ENCODE results near the gene ACSL1. TPM values are rescaled to one million over a fixed set of nuclear protein-coding genes. Genes with fewer than 3 reads are reported as not detected.
"Not testable (repeated sequence)": the region's sequence is repeated elsewhere in the genome, so short reads cannot be mapped to it uniquely, and the experiment has no call there.

The ACSL1 gene
- total RNA-seq, 1 donor from 2014 or later, result 16.1 TPM

DNA sequence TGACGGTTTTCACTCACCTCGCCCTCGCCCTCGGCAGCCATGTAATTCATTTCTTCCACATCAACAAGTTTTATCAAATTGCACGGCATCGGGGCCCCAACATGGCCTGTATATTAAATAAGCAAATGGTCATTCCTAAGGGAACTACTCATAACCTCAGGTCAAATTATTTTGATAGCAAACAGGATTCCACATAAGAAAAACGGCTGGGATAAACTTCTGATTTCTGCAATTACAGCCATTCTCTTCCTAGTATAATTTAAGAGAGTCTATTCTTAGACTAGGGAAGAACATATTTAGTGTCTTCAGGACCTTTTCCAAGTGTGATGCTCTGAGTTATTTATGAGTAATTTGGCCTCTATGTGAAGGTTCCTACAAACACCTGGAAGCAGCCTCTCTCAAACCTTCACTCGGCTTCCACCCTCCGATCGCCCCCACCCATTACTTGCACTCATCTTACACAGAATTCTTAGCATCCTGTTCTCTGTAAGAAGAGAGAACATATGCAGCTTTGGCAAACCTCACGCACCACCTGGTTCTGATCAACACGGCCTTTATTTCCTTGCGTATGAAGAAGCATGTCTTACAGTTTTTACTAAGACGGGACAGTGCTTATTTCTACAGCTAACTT is 62.5 kb downstream of the ACSL1 start:
- intact Hi-C loops (cut with micrococcal nuclease), result no loop called here

DNA sequence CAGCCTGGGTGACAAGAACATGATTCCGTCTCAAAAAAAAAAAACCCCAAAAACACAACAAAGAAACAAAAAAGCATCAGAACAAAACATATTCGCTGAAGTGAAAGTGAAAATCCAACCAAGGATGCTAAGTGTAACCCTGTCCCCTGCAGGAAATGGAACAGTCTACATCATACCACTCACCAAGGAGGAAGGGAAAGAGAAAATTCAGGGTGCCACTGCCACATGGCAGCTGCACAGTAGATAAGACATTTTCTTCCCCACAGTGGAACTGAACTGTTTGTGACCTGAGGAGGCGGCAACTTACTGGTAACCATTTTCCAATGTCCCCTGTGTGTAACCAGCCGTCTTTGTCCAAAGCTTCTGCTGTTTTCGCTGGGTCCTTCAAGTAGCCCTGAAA is 63.7 kb downstream of the ACSL1 start:
- intact Hi-C loops (cut with micrococcal nuclease), result loop anchor here (1.0 kb wide), 3 partner anchors 16 to 64 kb away; partner anchors contain the start of gene CENPU

DNA sequence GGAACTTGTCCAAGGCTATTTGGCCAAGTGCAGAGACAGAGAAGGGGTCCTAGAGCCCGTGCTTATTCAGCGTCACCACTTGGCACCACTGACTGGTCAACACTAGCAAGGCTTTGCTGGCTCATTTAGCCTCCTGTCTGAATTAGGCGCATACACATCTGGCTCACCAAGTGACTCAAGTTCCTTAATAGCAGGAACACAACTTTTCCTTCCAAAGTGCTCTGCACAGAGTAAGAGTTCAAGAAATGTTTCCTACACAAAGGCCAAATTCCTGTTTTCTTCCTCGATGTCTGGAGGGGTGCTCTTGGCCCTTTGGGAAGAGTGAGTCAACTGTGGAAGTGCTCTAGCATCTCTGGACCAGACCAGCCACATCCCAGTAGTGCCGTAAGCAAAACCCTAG is 65.1 kb downstream of the ACSL1 start:
- intact Hi-C loops (cut with micrococcal nuclease), result no loop called here

DNA sequence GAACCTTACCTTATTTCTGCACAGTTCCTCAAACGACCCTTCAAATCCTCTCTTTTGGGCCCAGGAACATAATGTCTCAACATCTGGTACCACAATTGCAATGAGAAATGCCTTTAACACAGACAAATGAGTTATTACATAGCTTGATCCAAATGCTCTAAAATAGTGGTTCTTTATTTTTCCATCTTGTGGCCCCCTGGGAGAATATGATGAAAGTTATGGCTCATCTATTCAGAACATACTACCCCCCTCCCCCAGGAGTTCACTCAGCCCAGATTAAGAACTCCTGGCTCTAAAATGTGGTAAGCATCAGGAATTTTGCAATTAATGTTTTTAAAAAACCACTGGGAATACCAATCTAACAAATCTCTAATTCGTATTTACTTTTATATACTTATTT is 68.0 kb downstream of the ACSL1 start:
- intact Hi-C loops (cut with micrococcal nuclease), result no loop called here

DNA sequence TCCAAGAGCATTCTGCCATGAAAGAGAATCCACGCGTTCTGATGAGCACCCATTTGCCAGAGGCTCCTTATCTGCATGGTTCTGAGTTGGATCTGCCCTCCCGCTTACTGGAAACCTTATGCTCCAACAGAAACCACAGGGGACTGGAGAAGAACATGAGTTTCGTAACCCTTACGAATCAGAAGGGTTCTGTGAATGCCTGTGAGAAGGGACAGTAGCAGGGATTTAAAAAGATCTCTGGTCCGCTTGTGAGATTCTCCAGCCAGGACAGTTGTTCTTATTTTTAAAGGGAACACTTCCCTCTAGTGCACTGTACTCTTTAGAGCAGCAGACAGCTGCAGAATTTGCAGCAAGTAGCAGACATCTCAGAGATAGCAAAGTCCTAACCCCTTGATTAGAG is 69.4 kb downstream of the ACSL1 start:
- intact Hi-C loops (cut with micrococcal nuclease), result no loop called here

DNA sequence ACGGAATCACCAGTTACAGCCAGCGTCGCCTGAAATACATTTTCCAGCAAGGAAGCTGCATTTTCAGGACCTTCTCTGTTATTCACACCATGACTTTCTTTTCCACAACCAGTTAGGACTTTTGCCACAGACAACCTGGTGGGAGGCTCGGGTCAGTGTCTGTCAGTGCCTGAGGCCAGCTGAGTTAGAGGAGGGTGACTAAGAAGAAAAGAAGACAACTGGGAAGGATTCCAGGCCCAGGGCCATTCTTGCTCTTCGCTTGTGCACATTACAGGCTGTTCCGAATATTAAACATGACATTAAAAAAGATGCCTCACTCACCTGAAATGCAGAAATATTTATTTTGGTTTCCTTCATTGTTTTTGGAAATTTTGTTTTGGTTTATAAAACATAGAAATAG is 70.5 kb downstream of the ACSL1 start:
- intact Hi-C loops (cut with micrococcal nuclease), result no loop called here

DNA sequence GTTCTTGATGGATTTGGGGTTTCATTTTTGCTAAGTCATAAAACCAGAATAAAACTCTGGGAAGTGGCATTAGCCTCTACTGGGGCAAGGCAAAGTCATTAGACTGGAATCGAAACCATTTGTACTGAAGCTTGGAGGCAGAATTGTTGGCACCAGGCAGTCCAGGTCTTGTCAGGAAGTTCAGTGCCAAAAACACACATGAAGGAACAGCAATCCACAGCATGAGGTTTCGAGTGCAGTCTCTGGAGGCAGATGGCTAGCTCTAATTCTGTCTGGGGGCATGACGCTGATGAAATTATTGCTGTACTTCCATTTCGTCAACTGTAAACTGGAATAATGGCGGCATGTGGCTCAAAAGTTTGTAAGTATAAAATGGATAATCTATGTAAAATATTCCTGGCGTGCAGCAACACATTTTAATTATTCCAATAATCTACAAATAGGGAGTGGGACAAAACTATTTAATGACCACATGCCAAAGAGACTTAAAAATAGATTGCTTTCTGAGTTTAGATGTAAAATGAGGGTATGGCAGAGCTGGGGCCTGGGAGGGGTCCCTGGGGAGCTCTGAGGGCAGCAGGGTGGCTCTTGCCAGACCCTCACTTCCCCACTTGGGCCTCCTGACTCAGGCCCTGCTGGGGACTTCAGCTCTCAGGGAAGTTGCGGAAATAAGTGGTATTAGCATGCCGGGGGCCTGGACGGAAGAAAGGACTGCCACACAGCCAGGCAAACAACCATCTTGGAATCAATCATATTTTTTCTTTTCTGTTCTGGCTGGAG is 73.1 kb downstream of the ACSL1 start:
- intact Hi-C loops (cut with micrococcal nuclease), result no loop called here

DNA sequence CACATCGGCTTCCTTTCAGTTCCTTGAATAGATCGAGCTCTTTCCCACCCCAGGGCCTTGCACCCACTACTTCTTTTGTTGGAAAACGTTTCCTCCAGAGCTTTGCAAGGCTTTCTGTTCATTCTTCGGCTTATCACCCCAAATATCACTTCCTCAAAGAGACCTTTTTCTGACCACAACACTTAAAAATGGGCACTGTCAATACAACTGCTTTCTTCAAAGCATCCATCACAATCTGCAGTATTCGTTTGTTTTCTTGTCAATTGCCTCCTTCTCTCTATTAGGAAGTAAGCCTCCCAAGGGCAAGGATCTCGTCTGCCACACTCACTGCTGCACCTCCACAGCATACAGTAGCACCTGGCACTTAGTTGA is 74.2 kb downstream of the ACSL1 start:
- intact Hi-C loops (cut with micrococcal nuclease), result no loop called here

DNA sequence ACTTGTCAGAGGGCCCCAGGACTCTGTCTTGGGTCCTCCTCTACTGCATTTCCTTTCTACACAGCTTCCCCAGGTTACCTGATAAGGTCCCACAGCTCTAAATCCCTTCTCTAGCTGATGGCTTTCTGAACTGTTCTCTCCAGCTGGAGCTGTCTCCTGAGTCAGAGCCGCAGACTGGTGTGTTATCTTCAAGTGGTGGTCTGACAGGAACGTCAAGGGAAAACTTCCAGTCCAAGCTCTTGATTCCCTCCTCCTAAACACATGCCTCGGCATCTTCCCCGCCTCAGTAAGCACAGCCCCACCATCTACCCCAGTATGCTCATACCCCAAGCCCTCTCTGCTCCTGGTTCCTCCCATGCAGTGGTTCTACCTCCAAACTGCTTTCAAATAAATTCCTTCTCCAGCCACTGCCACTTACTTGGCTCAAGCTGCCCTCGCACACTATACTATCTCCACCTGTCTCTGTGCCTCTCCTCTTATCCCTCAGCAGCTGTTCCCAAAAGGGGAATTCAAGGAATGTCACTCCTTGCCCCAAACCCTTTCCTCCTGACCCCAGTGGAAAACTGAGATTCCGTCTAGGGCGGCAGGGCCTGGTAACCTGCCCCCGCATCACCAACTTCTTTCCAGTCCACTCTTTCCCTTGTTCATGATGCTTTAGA is 74.7 kb downstream of the ACSL1 start:
- intact Hi-C loops (cut with micrococcal nuclease), result no loop called here

DNA sequence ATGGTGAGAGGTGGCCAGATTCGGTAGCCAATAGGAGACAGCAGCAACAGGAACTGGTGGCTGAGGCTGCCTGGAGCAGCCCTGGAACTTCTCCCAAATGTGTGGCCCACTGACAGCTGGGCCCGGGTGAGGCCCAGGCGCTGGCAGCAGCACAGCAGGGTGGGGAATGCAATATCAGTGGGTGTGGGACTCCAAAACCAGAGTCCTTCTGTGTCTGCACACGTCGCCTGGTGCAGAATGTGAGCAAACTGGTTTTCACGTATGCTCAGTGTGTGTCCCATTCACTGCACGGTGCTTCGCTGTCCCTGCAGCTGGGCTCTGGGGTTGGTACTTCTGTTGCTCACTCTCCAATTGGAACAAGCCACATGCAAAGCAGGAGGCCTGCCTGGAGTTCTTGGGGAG is 77.5 kb downstream of the ACSL1 start:
- intact Hi-C loops (cut with micrococcal nuclease), result loop anchor here (5.0 to 10.0 kb wide), 2 partner anchors 234 to 387 kb away; no protein-coding TSS in a partner anchor

DNA sequence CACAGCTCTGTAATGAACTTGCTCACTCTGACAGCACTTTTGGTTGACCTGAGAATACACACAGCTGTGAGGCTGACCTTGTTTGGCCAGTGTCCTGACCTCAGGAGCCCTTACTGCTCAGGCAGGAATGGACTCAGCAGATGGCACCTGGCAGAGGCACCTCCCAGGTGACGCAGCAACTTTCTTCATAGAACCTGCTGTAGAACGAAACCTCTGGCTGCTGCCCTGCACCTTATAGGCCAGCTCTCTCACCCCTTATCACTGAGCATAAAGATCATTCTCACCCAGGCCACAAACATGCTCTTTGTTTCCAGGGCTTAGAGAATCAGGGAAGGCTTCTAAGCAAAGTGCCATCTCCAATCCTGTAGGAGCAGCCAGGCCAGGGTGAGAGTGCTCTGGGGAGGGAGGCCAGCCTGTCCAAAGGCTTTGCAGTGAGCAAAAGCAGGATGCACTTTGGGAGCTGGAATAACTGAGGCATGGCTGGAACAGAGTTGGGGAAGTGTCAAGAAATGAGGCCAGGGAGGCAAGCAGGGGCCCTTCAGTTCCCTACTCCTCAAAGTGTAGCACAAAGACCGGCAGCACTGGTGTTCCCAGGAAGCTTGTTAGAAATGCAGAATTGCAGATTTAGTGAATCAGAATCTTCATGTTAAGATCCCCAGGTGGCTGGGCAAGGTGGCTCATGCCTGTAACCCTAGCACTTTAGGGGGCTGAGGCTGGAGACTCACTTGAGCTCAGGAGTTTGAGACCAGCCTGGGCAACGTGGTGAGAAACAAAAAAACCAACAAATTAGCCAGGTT is 78.5 kb downstream of the ACSL1 start:
- intact Hi-C loops (cut with micrococcal nuclease), result loop anchor here (2.0 to 10.0 kb wide), 3 partner anchors 235 to 388 kb away; no protein-coding TSS in a partner anchor

DNA sequence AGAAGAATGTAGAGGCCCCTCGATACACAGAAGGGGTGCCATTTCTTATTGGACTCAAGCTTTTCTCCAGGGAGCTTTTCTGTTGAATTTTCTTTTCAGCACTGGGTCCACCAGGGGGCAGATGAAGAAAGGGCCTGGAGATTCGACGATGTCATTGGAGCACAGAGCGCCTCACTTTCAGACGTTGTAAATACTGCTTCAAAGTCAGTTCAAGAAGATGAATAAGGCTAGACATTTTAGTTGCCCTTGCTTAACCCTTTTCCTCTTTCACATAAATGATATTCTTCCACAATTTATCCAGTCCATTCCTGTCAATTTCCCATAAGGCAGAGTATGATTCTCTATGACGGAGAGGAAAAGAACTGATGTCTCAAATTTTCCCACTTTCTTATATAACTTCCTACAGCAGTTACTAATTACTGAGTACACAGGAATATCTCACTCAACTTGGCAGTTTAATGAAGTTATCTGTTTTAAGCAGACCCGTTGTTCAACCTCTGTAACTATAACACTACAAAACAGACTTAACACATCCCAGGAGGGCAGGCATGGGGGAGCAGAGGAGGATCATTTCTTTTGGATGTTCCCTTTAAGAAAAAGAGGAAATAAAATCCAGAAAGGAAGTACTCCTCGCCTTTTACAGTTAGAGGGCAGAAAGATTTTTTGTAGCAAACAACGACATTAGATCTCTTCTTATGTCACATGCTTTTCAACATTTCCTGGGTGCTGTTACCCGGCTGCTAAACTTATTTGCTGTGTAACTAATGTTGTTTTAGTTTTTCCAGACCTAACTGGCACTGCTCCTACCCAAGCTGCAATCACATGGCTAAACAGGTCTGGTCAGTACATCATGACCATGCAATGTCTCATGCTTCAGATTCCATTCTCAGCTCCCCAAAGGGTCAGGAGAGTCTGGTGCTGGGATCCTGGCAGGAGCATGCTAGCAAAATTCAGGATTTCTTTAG is 79.7 kb downstream of the ACSL1 start:
- intact Hi-C loops (cut with micrococcal nuclease), result loop anchor here (1.0 to 10.0 kb wide), 6 partner anchors 16 to 389 kb away; partner anchors contain the start of gene ACSL1

DNA sequence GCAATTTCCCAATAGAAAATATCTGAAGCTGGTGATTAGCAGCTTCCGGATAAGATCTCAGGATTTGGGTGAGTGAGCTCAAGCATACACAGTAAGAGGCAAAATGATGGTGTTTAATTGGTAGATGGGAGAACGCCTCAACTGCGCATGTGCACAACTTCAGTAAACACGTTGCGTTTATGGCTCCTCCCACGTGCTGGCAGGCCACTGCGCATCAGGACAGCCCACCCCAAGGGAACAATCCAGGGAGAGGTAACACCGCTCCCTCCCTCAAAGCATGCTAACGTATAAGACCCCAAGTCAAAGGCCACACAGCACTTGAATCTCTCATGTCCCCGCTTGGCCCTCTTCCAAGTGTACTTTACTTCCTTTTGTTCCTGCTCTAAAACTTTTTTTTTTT is 81.5 kb downstream of the ACSL1 start:
- intact Hi-C loops (cut with micrococcal nuclease), result loop anchor here (10.0 kb wide), 1 partner anchor 391 kb away; no protein-coding TSS in a partner anchor

DNA sequence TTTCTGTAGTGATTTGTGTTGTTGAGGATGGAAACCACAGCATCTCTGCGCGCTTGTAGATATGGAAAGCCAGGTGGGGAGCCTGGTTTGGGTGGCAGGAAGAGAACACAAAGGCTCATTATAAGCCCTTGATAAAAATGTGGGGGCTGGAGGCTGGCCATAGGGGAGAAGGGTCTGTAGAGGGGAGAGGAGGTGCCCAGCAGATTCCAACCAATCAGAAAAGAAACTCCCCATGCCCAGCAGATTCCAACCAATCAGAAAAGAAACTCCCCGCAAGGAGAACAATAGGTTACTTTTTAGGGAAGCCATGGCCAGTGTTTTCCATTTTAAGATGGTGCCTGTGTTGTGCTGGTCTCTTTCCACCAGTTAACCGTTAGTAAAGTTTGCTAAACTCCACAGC is 82.1 kb downstream of the ACSL1 start:
- intact Hi-C loops (cut with micrococcal nuclease), result loop anchor here (10.0 kb wide), 1 partner anchor 391 kb away; no protein-coding TSS in a partner anchor

DNA sequence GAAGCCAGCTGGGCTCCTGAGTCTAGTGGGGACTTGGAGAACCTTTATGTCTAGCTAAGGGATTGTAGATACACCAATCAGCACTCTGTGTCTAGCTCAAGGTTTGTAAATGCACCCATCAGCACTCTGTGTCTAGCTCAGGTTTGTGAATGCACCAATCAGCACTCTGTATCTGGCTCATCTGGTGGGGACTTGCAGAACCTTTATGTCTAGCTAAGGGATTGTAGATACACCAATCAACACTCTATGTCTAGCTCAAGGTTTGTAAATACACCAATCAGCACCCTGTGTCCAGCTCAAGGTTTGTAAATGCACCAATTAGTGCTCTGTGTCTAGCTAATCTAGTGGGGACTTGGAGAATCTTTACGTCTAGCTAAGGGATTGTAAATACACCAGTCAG is 84.1 kb downstream of the ACSL1 start:
- intact Hi-C loops (cut with micrococcal nuclease), result loop anchor here (10.0 kb wide), 1 partner anchor 393 kb away; no protein-coding TSS in a partner anchor

DNA sequence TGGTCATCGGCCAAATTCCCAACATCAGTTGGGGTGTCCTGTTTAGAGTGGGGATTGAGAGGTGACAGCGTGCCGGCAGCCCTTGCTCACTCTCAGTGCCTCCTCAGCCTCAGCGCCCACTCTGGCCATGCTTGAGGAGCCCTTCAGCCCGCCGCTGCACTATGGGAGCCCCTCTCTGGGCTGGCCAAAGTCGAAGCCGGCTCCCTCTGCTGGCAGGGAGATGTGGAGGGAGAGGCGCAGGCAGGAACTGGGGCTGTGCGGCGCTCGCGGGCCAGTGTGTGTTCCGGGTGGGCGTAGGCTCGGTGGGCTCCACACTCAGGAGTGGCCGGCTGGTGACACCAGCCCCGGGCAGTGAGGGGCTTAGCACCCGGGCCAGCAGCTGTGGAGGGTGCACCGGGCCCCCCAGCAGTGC is 84.8 kb downstream of the ACSL1 start:
- intact Hi-C loops (cut with micrococcal nuclease), result loop anchor here (10.0 kb wide), 1 partner anchor 394 kb away; no protein-coding TSS in a partner anchor

DNA sequence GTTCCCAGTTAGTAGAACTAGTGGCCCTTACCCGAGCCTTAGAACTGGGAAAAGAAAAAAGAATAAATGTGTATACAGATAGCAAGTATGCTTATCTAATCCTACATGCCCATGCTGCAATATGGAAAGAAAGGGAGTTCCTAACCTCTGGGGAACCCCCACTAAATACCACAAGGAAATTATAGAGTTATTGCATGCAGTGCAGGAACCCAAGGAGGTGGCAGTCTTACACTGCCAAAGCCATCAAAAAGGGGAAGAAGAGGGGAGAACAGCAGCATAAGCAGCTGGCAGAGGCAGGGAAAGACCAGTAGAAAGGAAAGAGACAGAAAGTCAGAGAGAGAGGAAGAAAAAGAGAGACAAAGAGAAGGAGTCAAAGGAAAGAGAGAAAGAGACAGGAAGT is 86.2 kb downstream of the ACSL1 start:
- intact Hi-C loops (cut with micrococcal nuclease), result not testable (repeated sequence)

DNA sequence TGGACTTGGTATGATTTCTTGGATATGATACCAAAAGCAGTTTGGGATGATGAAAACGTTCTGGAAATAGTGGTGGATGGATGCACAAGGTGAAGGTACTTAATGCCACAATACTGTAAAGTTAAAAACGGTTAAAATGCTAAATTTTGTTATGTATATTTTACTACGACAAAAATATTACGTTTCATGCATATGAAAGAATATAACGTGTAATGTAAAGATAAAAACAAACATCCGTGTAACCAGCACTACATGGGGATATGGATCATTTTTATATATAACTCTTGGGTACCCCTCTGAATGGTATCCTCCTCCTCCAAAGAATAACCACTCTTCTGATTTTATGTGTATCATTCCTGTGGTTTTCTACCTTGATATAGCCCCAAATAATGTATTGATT is 91.0 kb downstream of the ACSL1 start:
- intact Hi-C loops (cut with micrococcal nuclease), result loop anchor here (1.0 to 5.0 kb wide), 11 partner anchors 28 to 1292 kb away; partner anchors contain the start of genes ACSL1, CASP3, CDKN2AIP and IRF2

DNA sequence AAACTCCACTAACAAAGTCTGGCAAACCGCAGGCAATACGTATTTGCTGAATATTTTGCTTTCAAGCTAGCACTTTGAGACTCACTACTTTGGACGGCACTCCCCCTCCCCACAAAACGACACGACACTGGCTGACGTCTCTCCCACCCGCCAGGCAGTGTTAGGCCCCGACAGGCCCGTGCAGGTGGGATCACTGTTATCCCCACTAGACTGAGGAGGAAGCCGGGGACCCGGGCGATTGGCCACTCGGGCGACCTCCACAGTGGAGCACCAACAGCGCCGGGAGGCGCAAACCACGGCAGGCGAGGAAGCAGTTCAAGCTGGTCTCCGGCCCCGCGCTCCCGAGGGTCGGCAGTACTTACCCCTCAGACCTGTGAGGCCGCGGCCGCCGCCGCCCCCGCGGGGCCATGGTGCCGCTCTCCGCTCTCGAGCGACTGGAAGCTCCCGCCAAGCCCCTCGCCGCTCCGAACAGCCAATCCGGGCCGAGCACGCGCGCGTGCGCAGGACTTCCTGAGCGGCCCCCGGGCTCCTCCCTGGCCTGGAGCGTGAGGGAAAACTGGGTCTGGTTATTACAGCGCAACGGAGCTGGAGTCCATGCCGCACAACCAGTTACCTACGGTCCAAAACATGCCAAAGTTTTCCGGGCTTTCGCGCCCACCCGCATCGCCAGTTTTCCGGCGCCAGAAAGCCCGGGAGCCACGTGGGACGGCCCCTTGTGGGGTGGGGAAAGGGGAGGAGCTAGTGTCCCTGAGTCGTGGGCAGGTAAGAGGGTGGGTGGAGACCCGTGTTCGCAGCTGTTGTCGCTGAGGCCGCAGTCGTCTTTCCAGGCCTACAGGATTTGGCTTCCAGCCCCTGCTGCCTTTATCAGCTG is 91.9 kb downstream of the ACSL1 start, which contains the start of gene CENPU:
CENPU (minus strand) TSS at position 443 of the 871 bp plus-strand sequence; CDS start at position 409, 34 bp downstream.
- intact Hi-C loops (cut with micrococcal nuclease), result loop anchor here (1.0 to 5.0 kb wide), 11 partner anchors 28 to 1292 kb away; partner anchors contain the start of genes ACSL1, CASP3, CDKN2AIP and IRF2
